Cortex of kidney (tissue), 1 donor: Measurements from ENCODE around the gene PPIE.

Experiments used
- DNase-seq: peaks from one replicate; lab custom pipeline; 2025; lab: John Stamatoyannopoulos, UW

The PPIE gene

DNA sequence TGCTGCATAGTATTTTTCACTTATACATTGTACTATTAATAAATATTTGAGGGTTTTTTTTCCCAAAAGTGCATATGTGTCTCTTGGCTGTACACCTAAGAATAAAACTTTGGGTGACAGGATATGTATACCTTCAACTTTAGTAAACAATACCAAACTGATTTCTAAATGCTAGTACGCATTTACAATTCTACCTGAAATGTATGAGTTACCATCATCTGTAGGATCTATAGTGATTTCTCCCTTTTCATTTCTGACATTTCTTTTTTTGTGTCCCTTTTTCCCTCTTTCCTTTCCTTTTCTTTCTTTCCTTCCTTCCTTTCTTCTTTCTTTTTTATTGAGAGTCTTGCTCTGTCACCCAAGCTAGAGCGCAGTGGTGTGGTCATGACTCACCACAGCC lies 66.7 kb downstream of the PPIE start:
- no peak for DNase-seq

- no peak for DNase-seq
Observed at GRCh38 chr1:39808784-39809517, 70.3 kb downstream of the PPIE start.

- no peak for DNase-seq
Observed at GRCh38 chr1:39812913-39813312, 74.2 kb downstream of the PPIE start.
